H7 (cell line): Measurements from ENCODE around the gene ANKS1B. TPM values are rescaled to one million over a fixed set of nuclear protein-coding genes. Genes with fewer than 3 reads are reported as not detected.
"Not testable (repeated sequence)": the region's sequence is repeated elsewhere in the genome, so short reads cannot be mapped to it uniquely, and the experiment has no call there.

Experiments
- DNase-seq: peaks from one replicate; pipeline ENCODE4 v3.0.0; 2012
- H3K27me3 ChIP-seq: 2 replicates; pipeline ENCODE4 v1.6.0; 2011; ENCODE audit warnings: mild to moderate bottlenecking, low read length; ENCODE audit not compliant: control insufficient read depth, insufficient read depth
- H3K36me3 ChIP-seq: replicated peaks from 2 replicates; pipeline ENCODE4 v1.5.1; 2011; ENCODE audit warnings: low read length; ENCODE audit not compliant: control insufficient read depth, insufficient read depth
- H3K4me3 ChIP-seq: 2 replicates; pipeline ENCODE4 v1.5.1; 2011; ENCODE audit warnings: low read depth, mild to moderate bottlenecking, control low read depth, low read length, moderate library complexity; ENCODE audit not compliant: insufficient read depth
- total RNA-seq: library from RNA; depleted of rRNA; stranded (reverse); fragments of >200 nt; shearing (Covaris generic); gene quantifications from 2 replicates; pipeline ENCODE4 v1.2.3, GENCODE V29; 2014

Gene ANKS1B
- total RNA-seq, 1 experiment from 2014 or later = 3.5 TPM

GRCh38 chr12:99704458-99704857 is 280.3 kb downstream of the ANKS1B start:
- no peak for DNase-seq
- Histone ChIP-seq H3K36me3 (no peaks in the 10 kb centered on the region), H3K4me3 (no peak overlapping the region), H3K27me3 (no peaks in the 10 kb centered on the region)

GRCh38 chr12:99704036-99704435 is 280.7 kb downstream of the ANKS1B start:
- no peak for DNase-seq
- Histone ChIP-seq H3K4me3 (no peak overlapping the region), H3K36me3 (no peaks in the 10 kb centered on the region), H3K27me3 (no peaks in the 10 kb centered on the region)

- Histone ChIP-seq H3K4me3 (no peak overlapping the region), H3K27me3 (no peaks in the 10 kb centered on the region), H3K36me3 (no peaks in the 10 kb centered on the region)
- no peak for DNase-seq
Observed at GRCh38 chr12:99700032-99700431, 284.7 kb downstream of the ANKS1B start.

GRCh38 chr12:99695050-99695449 is 289.7 kb downstream of the ANKS1B start:
- Histone ChIP-seq H3K36me3 (no peaks in the 10 kb centered on the region), H3K4me3 (no peak overlapping the region), H3K27me3 (no peaks in the 10 kb centered on the region)
- DNase-seq = no peak

GRCh38 chr12:99686142-99686541 is 298.6 kb downstream of the ANKS1B start:
- H3K36me3 ChIP-seq = no peaks in the 10 kb centered on the region
- H3K27me3 ChIP-seq = no peaks in the 10 kb centered on the region
- no peak overlapping the region for H3K4me3 ChIP-seq
- no peak for DNase-seq

- Histone ChIP-seq H3K4me3 (no peak overlapping the region), H3K36me3 (no peaks in the 10 kb centered on the region), H3K27me3 (no peaks in the 10 kb centered on the region)
- DNase-seq = no peak
Observed at GRCh38 chr12:99680276-99680675, 304.5 kb downstream of the ANKS1B start.

- DNase-seq = no peak
- Histone ChIP-seq H3K36me3 (no peaks in the 10 kb centered on the region), H3K4me3 (no peak overlapping the region), H3K27me3 (no peaks in the 10 kb centered on the region)
Observed at GRCh38 chr12:99670635-99671034, 314.1 kb downstream of the ANKS1B start.

- Histone ChIP-seq H3K27me3 (no peaks in the 10 kb centered on the region), H3K36me3 (no peaks in the 10 kb centered on the region), H3K4me3 (no peak overlapping the region)
- DNase-seq = no peak
Observed at GRCh38 chr12:99658671-99659349, 325.9 kb downstream of the ANKS1B start.

- DNase-seq = no peak
- Histone ChIP-seq H3K36me3 (no peaks in the 10 kb centered on the region), H3K27me3 (no peaks in the 10 kb centered on the region), H3K4me3 (no peak overlapping the region)
Observed at GRCh38 chr12:99649551-99649950, 335.2 kb downstream of the ANKS1B start.

GRCh38 chr12:99648183-99648582 is 336.6 kb downstream of the ANKS1B start:
- no peak for DNase-seq
- no peak overlapping the region for H3K4me3 ChIP-seq
- no peaks in the 10 kb centered on the region for H3K27me3 ChIP-seq
- no peaks in the 10 kb centered on the region for H3K36me3 ChIP-seq

- Histone ChIP-seq H3K27me3 (no peaks in the 10 kb centered on the region), H3K36me3 (no peaks in the 10 kb centered on the region), H3K4me3 (no peak within 1 kb of the TSS)
- no peak for DNase-seq
Observed at GRCh38 chr12:99647453-99647852, 337.3 kb downstream of the ANKS1B start, which contains the start of gene GARIN6. TSS of gene GARIN6 (plus strand) at chr12:99647753. CDS start at chr12:99648175, 422 bp downstream.

GRCh38 chr12:99644629-99645028 is 340.1 kb downstream of the ANKS1B start:
- no peaks in the 10 kb centered on the region for H3K27me3 ChIP-seq
- peak; percentile 5 for DNase-seq
- H3K4me3 ChIP-seq = no peak overlapping the region
- no peaks in the 10 kb centered on the region for H3K36me3 ChIP-seq

- H3K27me3 ChIP-seq = no peaks in the 10 kb centered on the region
- H3K4me3 ChIP-seq = no peak overlapping the region
- DNase-seq = no peak
- H3K36me3 ChIP-seq = no peaks in the 10 kb centered on the region
Observed at GRCh38 chr12:99627459-99627858, 357.3 kb downstream of the ANKS1B start.

GRCh38 chr12:99624591-99624990 is 360.1 kb downstream of the ANKS1B start:
- H3K27me3 ChIP-seq, DNase-seq, H3K4me3 ChIP-seq, H3K36me3 ChIP-seq: not testable (repeated sequence)

GRCh38 chr12:99620159-99620479 is 364.6 kb downstream of the ANKS1B start:
- DNase-seq = no peak
- H3K36me3 ChIP-seq = no peaks in the 10 kb centered on the region
- H3K4me3 ChIP-seq = no peak overlapping the region
- H3K27me3 ChIP-seq = no peaks in the 10 kb centered on the region
